DOHH2 (cell line): ENCODE results near the gene RALGPS2.

Experiments used
- H3F3A ChIP-seq: fragments of 200-600 bp; sonication (generic), shearing (Covaris generic); 2 replicates; pipeline ENCODE4 v1.6.0; 2016; ENCODE audit warnings: antibody characterized with exemption, mild to moderate bottlenecking; ENCODE audit not compliant: control insufficient read depth, insufficient read depth
- H3K27ac ChIP-seq: fragments of 200-600 bp; sonication (generic); 2 replicates; pipeline ENCODE4 v1.5.1; 2014; ENCODE audit warnings: low read depth, mild to moderate bottlenecking, low read length, moderate library complexity
- H3K27me3 ChIP-seq: fragments of 200-600 bp; sonication (generic); 2 replicates; pipeline ENCODE4 v1.6.1; 2014; ENCODE audit warnings: mild to moderate bottlenecking, low read length, mixed read lengths; ENCODE audit not compliant: control insufficient read depth
- H3K36me3 ChIP-seq: fragments of 200-600 bp; sonication (generic); 2 replicates; pipeline ENCODE4 v1.6.1; 2014; ENCODE audit warnings: mild to moderate bottlenecking, low read length, moderate library complexity, mixed read lengths; ENCODE audit not compliant: control insufficient read depth
- H3K4me1 ChIP-seq: fragments of 200-600 bp; sonication (generic); 2 replicates; pipeline ENCODE4 v1.6.1; 2014; ENCODE audit warnings: mild to moderate bottlenecking, low read length, mixed read lengths; ENCODE audit not compliant: control insufficient read depth
- H3K4me2 ChIP-seq: fragments of 200-600 bp; sonication (generic); 2 replicates; pipeline ENCODE4 v1.6.0; 2014; ENCODE audit warnings: mild to moderate bottlenecking, low read length, moderate library complexity
- H3K4me3 ChIP-seq: fragments of 200-600 bp; sonication (generic); 2 replicates; pipeline ENCODE4 v1.5.1; 2014; ENCODE audit warnings: mild to moderate bottlenecking, low read length, mixed read lengths
- H3K79me2 ChIP-seq: fragments of 200-600 bp; sonication (generic); 2 replicates; pipeline ENCODE4 v1.6.1; 2014; ENCODE audit warnings: mild to moderate bottlenecking, low read length, mixed read lengths; ENCODE audit not compliant: control insufficient read depth
- H3K9me2 ChIP-seq: fragments of 200-600 bp; sonication (generic); replicated peaks from 2 replicates; pipeline ENCODE4 v1.6.1; 2014; ENCODE audit warnings: mild to moderate bottlenecking, low read length, mixed read lengths; ENCODE audit not compliant: control insufficient read depth
- H3K9me3 ChIP-seq: fragments of 200-600 bp; sonication (generic); 2 replicates; pipeline ENCODE4 v1.6.1; 2014; ENCODE audit warnings: antibody characterized with exemption, low read length, mixed read lengths; ENCODE audit not compliant: control insufficient read depth, insufficient read depth
- H4K20me1 ChIP-seq: fragments of 200-600 bp; sonication (generic); 2 replicates; pipeline ENCODE4 v1.6.0; 2014; ENCODE audit warnings: low read depth, mild to moderate bottlenecking, antibody characterized with exemption, low read length, moderate library complexity; ENCODE audit not compliant: control insufficient read depth, insufficient read depth
- EZH2phosphoT487 ChIP-seq: fragments of 200-600 bp; sonication (generic); IDR thresholded peaks from 2 replicates; pipeline ENCODE4 v1.6.1; 2017; ENCODE audit warnings: borderline replicate concordance, mild to moderate bottlenecking, antibody characterized with exemption, low read length, moderate library complexity, mixed read lengths
- TF ChIP-seq, protein P1 (sequence below): fragments of 200-600 bp; sonication (generic); IDR thresholded peaks from one replicate; pipeline ENCODE4 v1.5.1; 2014; ENCODE audit warnings: antibody characterized with exemption, mild to moderate bottlenecking, low read depth, low read length; ENCODE audit not compliant: poor library complexity, severe bottlenecking

RALGPS2 gene

DNA sequence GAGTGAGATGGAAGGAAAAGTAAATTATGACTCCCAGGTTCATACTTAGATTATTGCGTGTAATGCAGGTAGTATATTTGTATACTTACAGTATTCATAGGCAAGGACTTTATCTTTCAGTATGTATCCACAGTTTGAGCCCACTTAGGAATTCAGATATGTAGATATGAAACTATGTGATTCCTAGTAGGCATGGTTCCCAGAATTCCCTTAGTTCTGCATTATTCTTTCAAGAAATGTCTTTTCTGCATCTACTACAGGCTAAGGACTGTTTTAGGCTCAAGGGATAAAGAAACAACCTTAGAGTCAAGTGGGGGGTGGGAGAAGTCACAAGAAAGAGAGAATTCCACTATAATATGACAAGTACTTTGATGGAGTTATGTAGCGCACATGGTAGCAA, 132.1 kb downstream of the RALGPS2 start:
- H3K27me3 ChIP-seq, result no peaks in the 10 kb centered on the region
- peaks cover 22% of the 10 kb centered on the region for H3F3A ChIP-seq
- no peak overlapping the region for H3K4me2 ChIP-seq
- no peak for TF ChIP-seq EZH2phosphoT487
- TF ChIP-seq, protein P1, sequence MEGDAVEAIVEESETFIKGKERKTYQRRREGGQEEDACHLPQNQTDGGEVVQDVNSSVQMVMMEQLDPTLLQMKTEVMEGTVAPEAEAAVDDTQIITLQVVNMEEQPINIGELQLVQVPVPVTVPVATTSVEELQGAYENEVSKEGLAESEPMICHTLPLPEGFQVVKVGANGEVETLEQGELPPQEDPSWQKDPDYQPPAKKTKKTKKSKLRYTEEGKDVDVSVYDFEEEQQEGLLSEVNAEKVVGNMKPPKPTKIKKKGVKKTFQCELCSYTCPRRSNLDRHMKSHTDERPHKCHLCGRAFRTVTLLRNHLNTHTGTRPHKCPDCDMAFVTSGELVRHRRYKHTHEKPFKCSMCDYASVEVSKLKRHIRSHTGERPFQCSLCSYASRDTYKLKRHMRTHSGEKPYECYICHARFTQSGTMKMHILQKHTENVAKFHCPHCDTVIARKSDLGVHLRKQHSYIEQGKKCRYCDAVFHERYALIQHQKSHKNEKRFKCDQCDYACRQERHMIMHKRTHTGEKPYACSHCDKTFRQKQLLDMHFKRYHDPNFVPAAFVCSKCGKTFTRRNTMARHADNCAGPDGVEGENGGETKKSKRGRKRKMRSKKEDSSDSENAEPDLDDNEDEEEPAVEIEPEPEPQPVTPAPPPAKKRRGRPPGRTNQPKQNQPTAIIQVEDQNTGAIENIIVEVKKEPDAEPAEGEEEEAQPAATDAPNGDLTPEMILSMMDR, result no peak
- H3K36me3 ChIP-seq, result peaks cover 35% of the 10 kb centered on the region
- no peaks in the 10 kb centered on the region for H4K20me1 ChIP-seq
- H3K4me1 ChIP-seq, result no peaks in the 10 kb centered on the region
- no peaks in the 10 kb centered on the region for H3K79me2 ChIP-seq
- H3K27ac ChIP-seq, result no peak overlapping the region
- no peak overlapping the region for H3K4me3 ChIP-seq
- H3K9me3 ChIP-seq, result no peaks in the 10 kb centered on the region
- no peaks in the 10 kb centered on the region for H3K9me2 ChIP-seq

DNA sequence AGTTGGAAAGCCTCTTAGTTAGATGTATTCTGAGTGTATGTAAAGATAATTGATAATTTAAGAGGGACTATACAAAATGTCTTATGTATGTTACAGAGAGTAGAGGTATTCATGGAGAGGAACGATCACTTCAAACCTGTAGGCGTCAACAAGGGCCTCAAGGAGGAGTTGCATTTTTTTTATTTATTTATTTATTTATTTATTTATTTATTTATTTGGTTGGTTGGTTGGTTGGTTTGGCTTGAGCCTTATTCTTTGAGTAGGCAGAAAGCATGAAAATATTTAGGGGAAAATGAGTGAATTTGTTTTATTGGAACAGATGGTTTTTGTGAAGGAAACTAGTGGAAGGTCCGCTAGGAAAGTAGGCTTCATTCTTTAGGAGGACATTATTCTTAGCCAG, 137.4 kb downstream of the RALGPS2 start:
- Histone ChIP-seq H3K36me3 (peaks cover 40% of the 10 kb centered on the region), H3K4me1 (no peaks in the 10 kb centered on the region), H3K9me3 (no peaks in the 10 kb centered on the region), H3K27ac (no peak overlapping the region), H3K9me2 (no peaks in the 10 kb centered on the region), H3K79me2 (no peaks in the 10 kb centered on the region), H3K27me3 (no peaks in the 10 kb centered on the region), H3K4me2 (no peak overlapping the region), H4K20me1 (no peaks in the 10 kb centered on the region), H3K4me3 (no peak overlapping the region), H3F3A (peaks cover 11% of the 10 kb centered on the region)
- TF ChIP-seq EZH2phosphoT487, result no peak
- TF ChIP-seq, protein P1, result no peak

DNA sequence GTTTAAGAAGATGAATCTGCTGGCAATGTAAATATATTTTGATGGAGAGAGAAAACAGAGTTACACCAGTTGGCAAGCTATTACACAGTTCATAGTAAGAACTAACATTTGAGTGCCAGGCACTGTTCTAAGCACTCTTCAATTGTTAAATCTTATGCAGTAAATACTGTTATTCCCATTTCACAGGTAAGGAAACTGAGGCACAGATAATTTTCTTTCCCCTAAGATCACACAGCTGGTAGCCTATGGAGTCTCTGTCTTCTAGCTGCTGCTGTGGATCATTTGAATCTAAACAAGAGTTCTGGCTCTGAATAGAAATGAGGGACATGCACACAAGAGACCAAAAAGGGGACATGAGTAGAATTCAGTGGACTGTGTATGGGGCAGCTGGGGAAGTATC, 137.8 kb downstream of the RALGPS2 start:
- Histone ChIP-seq H3K4me3 (no peak overlapping the region), H3K27ac (no peak overlapping the region), H3K4me2 (no peak overlapping the region), H4K20me1 (no peaks in the 10 kb centered on the region), H3K27me3 (no peaks in the 10 kb centered on the region), H3K79me2 (no peaks in the 10 kb centered on the region), H3F3A (peaks cover 6% of the 10 kb centered on the region; the same call in 1 of the 2 replicates), H3K4me1 (no peaks in the 10 kb centered on the region), H3K9me3 (no peaks in the 10 kb centered on the region), H3K36me3 (peaks cover 41% of the 10 kb centered on the region), H3K9me2 (no peaks in the 10 kb centered on the region)
- no peak for TF ChIP-seq EZH2phosphoT487
- TF ChIP-seq, protein P1, result no peak

DNA sequence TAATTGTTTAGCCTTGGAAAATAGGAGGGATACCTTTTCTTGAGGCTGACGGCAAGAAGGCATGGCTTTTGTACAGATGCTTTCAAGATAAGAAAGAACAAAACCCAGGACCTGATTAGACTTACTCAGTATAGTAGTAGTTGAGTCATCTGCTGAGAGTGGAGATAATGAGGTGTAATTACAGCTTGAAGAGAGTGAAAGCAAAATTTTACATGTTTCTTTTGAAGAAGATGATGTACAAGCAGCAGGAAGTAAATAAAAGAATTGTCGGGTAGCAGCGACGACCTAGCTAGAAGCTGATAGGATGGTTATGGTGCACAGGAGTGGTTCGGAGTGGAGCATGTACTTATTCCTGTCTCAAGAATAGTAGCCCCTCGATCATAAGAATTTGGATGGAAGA, 139.3 kb downstream of the RALGPS2 start:
- Histone ChIP-seq H3K4me1 (no peaks in the 10 kb centered on the region), H3K27me3 (no peaks in the 10 kb centered on the region), H3K9me2 (no peaks in the 10 kb centered on the region), H4K20me1 (no peaks in the 10 kb centered on the region), H3K4me3 (no peak overlapping the region), H3K79me2 (no peaks in the 10 kb centered on the region), H3K9me3 (no peaks in the 10 kb centered on the region), H3F3A (peaks cover 3% of the 10 kb centered on the region; the same call in 1 of the 2 replicates), H3K4me2 (no peak overlapping the region), H3K36me3 (peaks cover 37% of the 10 kb centered on the region), H3K27ac (no peak overlapping the region)
- TF ChIP-seq EZH2phosphoT487, result no peak
- TF ChIP-seq, protein P1, result no peak
